GM18526 (cell line): Measurements from ENCODE around the gene ASAP3.

ENCODE experiments used
- POLR2A ChIP-seq: IDR thresholded peaks from 3 replicates; pipeline ENCODE4 v1.6.1; 2011; ENCODE audit not compliant: insufficient read length; ENCODE audit errors: extremely low read depth

Gene ASAP3

DNA sequence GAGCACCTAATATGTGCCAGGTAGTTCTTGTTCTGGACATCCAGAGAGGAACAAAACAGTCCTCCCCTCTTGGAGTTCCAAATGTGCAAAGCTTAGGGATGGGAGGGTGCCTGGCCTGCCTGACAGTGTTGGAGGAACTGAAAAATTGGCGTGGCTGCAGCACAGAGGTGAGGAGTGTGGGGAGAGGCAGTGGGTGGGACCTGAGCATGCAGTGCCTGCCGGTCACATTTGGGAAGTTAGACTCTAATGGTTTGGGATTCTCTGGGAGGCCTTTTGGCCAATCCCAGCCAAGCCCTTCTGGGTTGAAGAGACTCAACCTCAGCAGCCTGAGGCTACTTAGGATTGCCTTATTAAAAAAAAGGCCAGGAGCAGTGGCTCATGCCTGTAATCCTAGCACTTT is 57.2 kb downstream of the ASAP3 start:
- TF ChIP-seq POLR2A: no peak

DNA sequence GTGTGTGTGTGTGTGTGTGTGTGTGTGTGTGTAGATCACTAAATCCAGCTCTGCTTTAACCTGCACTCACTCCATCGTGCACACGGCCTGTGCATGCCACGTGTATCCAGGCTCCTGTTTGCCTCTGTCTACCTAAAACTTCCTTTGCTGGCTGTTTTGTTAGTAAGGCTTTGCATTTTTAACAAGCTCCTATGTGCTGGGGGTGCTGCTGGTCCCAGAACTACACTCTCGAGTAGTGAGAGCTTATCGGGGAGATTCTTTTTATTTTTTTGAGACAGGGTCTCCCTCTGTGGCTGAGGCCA is 58.8 kb downstream of the ASAP3 start:
- TF ChIP-seq POLR2A: no peak

DNA sequence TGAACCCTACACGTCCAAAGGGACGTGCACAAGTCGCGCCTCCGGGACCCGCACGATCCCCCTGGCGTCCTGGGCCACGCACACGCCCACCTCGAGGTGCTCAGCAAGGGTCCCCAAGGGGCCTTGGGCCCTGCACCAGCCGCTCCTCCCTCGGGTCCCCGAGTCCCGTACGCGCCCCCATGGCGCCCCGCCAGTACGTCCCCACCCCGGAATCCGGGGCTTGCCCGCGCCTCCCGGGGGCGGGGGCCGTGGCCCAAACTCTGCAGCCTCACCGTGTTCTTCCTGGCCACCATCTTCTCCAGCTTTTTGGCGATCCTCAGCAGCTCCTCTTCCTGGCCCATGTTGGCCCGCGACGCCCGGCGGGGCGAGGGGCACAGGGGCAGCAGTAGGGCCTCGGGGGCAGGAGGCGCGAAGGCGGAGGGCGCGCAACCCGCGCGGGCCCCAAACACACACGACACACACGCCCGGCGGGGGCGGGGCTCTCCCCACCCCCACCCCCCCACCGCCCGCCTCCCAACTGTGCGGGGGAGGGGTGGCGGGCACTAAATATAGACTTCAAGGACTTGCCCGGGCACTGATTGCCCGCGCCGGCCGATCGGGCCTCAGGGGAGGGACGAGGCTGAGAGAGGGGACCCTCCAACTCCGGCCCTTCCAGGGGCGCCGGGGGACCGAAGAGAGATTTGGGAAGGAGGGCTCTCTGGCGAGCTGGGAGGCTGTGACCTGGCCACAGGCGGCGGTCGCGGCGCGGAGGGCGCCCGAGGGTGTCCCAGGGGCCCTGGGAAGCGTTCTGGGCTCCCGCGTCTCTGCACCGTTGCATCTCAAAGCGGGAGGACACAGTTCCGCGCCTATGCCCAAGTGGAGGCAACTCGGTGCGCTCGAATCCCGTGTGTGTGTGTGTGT is 59.4 kb downstream of the ASAP3 start, which contains the start of gene TCEA3:
Gene TCEA3 (minus strand): TSS at position 456 of the 900 bp plus-strand sequence. CDS start 115 bp downstream, at position 341.
- TF ChIP-seq POLR2A: no peak

DNA sequence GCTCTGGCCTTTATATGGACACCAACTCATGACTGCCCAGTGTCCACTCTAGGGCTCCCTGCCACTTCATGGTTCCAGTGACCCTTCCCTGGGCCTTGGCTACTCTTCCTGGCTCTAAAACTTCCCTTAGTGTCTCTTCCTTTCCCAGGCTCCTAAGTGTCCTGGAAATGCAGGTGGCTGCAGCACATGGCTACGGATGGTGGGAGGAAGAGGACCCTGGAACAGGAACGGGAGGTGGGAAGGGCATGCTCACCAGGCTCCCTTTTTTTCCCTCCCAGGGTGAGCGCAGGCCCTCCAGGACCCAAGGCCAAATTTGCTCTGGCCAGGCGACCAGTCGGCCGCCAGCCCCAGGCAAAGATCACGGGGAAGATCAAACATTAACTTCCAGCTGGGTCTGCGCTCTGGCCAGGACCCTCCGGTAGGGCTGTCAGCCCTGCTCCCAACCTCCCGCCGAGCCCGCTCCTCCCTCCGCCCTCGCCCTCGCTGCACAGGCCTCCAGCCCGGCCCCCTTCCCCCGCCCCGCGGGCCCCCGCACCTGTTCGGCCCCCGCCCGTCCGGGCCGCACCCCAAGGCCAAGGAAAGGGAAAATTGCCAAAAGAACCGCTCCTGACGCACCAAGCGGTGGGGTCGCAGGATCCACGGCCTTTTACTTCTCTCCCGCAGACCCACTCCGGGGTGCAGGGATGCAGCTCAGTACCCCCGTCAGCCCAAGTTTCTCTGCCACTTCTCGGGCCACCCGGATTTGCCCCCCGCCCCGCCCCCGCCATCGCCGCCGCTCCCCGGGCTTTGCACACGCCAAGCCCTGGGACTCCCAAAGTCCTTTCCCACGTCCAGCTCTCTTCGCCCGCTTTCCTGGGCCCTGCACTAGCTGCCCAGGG is 60.3 kb downstream of the ASAP3 start:
- no peak for TF ChIP-seq POLR2A

DNA sequence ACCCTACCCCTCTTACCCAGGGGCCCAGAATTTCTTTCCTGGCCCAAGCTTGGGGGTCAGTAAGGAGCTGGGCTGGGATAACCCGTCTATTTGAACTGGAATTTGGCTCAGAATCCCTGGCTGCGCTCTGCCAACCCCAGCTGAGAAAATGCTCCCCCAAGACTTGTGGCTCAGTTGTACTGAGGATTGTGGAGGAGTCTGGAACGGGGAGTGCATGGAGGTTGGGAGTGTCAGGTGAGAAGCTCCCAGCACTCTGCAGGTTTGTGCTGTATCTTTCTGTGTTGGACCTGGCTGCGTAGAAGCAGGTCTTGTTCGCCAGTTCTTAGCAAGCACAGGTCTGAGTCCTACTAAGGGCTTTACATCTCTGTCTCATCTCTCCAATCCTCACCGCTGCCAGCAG is 61.0 kb downstream of the ASAP3 start:
- TF ChIP-seq POLR2A: no peak

DNA sequence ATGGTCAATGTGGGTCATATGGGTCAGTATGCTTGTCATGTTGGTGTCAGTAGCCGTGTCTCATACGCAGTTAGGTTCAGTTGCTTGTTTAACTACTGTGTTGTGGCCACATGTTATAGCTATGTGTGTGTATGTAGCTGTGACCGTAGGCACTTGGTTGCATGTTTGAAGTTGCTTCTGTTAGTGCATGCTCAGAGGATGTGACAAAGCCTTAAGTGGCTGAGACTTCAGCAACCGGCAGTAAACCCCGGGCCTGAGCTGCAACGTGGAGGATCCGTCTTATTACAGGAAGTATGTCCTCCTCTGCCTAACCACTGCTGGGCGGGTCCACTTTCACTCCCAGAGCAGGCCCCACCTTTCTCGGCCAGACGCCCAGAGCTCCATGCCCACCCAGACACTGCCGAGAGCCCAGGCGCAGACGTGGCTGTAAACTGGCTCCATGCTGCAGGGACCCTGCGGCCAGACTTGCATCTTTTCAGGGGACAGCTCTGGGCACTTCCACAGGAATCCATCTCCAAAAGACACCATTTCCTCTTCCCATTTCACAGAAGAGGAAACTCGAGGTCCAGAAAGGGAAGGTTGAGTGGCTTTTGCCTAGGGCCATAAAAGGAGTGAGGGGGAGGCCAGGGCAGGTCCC is 61.6 kb downstream of the ASAP3 start:
- no peak for TF ChIP-seq POLR2A

DNA sequence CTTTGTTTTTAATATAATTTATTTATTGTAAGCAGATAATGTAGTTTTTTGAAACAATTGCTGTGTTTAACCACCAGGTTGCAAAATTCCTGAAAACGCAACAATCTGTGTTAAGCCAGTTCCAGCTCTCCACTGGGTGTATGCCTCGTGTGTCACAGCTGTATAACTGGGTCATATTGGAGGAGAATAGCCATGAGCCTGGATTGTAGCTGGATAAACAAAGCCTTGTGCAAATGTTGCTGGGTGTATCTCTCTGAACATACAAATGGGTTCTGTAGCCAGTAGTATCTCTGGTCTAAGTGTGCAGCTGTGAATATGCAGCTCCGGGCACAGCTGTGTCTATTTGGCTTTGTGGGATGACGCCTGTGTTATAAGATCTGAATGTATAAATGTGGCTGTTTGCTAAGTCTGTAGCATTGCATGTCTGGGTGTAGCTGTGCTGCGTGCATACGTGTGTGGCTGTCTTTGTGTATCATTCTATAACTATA is 62.2 kb downstream of the ASAP3 start:
- no peak for TF ChIP-seq POLR2A

DNA sequence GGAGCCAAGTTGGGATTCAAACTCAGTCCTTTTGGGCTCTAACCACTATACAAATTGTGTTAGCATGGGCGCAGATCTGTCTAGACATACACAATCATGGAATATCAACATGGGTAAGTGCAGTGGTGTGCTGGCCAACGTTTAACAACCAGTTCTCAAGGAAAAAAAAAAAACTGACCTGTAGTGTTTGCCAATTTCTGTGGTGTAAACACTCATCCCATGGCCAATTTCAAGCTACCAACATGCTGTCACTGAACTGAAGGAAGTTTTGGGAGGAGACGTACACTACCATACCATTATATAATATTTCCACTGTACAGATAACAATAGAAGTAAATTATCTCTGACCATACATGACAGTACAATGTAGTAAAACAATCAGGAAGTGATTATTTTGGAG is 62.6 kb downstream of the ASAP3 start:
- no peak for TF ChIP-seq POLR2A

DNA sequence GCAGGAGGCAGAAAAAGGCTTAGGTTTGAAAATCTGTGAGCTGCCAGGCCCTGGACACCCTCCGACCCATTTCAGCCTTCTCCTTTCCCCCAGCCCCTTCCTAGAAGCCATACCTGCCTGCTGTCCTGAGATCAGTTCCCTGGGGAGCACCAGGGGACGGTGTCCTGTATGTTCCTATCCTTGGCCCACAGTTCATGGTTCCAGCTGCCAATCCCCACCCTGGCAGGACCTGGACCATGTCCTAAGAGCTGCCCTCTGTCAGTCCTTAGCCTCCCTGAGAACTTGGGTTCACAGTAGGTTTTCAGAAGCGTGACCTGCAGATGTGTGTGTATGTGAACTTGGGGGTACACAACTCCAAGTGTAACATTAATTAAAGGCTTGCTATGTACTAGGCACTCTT is 63.2 kb downstream of the ASAP3 start:
- TF ChIP-seq POLR2A: no peak

DNA sequence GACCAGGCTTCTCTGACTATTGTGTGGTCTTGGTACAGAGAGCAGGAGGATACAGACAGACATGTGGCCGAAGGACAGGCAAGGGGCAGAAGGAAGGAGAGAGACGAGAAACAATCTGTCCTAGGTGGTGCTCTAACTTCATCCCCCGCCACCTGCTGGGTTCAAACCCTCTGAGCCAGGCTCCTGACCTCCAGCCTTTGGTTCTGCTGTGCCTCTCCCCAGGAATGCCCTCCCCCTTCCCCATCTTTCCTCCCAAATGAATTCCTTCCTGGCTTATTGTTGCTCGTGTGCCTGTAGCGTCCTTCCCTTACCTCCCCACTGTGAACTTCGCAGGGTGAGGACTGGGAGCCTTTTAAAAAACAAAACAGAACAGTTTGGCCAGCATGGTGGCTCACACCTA is 64.8 kb downstream of the ASAP3 start:
- TF ChIP-seq POLR2A: no peak

DNA sequence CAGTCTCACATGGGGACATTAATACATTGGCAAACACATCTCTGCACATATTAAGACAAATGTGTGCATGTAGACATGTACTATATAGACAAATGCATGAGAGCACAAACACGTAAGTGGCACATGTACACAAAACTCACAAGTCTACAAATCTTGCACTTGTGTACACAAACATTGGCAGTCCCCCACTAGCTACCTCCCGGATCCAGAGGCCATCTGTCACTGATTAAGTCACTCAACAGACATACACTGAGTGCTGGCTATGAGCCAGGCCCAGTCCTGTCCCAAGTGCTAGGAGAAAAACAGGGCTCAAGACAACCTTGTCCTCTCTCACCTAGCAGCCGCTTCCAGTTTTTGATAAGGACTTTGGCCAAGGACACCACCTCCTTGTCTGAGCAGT is 66.4 kb downstream of the ASAP3 start:
- TF ChIP-seq POLR2A: no peak

DNA sequence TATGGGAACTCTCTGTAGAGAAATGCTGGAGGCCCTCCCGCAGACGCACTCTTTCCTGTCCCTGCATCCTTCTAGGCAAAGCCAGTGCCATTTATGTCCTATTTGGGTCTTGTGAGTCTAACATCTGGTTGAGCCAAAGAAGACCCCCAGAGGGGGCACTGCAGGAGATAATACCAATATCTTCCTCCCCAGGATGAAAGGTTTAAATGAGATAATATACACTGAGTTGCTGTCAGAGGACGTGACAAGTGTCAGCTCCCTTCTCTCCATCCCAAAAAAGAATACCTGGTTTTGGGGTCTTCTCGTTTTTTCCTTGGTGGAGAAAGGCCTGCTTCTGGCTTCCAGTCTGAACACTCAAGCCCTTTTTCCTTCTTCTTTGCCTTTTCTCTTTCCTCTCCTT is 67.0 kb downstream of the ASAP3 start:
- no peak for TF ChIP-seq POLR2A

DNA sequence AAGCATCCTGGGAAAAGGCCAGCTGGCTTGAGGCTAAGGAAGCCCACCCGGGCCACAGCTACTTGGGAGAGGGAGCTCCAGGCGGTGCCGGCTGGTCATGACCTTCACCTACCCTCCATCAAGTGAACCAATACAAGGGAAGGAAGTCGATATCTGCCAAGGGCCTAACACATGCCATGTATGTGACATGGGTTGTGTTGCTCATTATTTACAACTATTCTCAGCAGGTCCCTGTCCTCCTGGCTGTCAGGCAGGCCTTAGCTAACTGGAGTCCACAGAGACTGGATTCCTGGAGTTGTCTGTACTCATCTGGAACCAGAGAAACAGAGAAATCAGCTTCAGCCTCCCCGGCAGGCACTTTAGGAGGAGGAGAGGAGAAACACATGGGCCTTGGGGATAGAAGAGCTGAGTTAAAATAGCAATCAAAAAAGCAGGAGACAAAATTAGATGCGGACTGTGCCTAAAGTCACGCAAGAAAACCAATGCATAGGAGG is 75.1 kb downstream of the ASAP3 start:
- TF ChIP-seq POLR2A: no peak

DNA sequence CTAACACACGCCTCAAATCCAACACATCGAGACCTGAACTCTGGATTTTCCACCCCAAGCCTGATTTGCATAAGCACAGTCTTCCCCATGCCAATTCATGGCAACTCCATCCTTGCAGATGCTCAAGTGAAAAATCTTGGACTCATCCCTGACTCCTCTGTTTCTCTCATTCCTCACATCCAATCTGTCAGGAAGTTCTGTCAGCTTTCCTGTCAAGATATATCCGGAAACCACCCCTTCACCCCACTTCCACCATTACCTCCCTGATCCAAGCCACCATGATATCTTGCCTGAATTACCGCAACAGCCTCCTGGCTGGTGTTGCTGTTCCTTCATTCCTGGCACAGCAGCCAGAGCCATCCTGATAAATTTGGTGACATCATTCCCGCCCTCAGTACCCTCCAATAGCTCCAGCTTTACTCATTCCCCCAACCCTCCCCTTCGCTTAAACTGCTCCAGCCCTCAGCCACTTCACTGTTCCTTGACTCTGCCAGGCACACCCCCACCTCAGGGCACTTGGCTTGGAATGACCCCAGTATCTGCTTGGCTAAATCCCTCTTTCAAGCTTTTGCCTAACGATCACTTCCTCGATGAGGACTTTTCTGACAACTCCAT is 76.9 kb downstream of the ASAP3 start:
- TF ChIP-seq POLR2A: no peak

DNA sequence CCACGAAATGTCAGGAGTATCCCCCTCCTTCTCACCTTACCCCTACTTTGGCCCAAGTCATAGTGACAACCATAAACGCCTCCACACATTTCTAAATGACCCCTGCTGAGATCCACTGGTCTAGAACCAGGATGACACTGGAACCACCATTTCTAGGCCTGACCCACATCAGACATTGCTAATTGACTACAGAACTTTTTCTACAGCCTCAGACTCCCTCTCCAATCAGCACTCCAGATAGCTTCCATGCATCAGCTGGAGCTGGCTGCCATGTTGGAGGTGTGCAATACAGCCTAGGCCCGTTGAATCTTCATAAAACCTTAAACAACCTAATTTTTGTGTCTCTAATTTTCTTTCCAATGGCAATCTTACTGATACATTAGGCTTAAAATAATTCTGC is 78.0 kb downstream of the ASAP3 start:
- no peak for TF ChIP-seq POLR2A
